ENCODE data around the gene STPG2.

- TF ChIP-seq POLR2A (IDR thresholded peaks at IDR 0.05), result no peak
- TF ChIP-seq CTCF (IDR thresholded peaks at IDR 0.05), result no peak
These were observed 136.4 kb downstream of the STPG2 start for GRCh38 chr4:98006814-98007412.

Measured in prostate gland (tissue), 2 donors.